GM19240 (cell line): ENCODE results near the gene APP.

Experiments used
- DNase-seq: peaks from one replicate; pipeline ENCODE4 v3.0.0; 2011; ENCODE audit warnings: low spot score; ENCODE audit not compliant: insufficient read length

The APP gene

GRCh38 chr21:25878344-25878743, 292.2 kb downstream of the APP start:
- no peak for DNase-seq

DNA sequence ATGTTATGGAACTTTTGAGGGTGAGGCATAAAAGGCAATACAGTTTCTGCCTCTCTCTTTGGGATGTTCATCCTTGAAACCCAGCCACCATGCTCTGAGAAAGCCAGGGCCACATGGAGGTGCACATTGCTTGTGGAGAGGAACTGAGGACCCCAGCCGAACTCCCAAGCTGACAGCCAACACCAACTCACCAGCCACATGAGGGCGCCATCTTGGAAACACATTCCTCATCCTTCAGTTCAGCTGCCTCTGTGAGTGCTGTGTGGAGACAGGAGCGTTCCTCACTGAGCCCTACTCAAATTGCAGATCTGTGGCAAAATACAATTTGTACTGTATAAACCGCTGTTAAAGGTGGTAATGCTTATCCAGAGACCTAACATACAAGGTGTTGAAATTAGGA, 298.3 kb downstream of the APP start:
- no peak for DNase-seq

GRCh38 chr21:25871566-25871965, 299.0 kb downstream of the APP start:
- no peak for DNase-seq

DNA sequence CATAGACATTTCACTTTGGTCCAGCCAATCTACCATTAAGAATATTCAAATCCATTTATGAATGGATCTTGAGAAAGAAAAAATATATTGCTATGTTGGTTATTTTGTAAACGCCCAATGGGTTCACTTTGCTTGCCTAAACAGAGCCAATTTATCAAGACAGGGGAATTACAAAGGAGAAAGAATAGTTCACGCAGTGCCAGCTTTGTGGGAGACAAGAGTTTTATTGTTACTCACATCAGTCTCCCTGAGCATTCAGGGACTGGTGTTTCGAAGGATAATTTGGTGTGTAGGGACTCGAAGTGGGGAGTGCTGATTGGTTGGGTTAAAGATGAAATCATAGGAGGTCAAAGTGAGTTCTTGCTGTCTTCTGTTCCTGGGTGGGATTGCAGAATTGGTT, 300.5 kb downstream of the APP start:
- no peak for DNase-seq

DNA sequence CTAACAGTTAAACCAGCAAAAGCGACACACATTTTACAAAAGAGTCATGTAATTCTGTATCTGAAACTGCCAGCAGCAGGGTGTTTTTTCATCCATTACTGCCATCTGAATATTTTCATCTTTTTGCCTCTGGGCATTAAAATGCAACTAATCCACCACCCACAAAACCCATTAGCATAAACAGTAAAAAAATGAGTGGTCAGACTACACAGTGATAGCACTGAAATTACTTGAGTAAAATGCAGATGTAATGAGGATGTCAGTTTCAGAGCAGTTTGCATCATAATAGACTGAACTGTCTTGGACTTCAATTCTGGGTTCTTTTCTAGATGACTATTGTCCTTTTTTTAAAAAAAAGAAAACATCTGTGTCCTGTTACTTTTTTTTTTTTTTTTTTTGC, 303.5 kb downstream of the APP start:
- no peak for DNase-seq

DNA sequence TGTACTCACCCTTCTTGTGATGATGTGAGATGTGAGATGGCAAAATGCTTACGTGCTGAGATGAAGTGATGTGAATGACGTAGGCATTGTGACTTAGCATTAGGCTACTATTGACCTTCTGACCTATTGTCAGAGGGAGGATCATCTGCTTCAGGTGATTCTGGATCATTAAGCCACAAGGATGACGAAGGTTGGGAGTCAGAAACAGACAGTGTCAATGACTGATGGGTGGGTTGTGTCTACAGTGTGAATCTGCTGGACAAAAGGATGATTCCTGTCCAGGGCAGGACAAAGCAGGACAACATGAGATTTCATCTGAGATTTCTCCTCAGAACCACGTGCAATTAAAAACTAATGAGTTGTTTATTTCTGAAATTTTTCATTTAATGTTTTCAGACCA, 306.8 kb downstream of the APP start:
- no peak for DNase-seq

DNA sequence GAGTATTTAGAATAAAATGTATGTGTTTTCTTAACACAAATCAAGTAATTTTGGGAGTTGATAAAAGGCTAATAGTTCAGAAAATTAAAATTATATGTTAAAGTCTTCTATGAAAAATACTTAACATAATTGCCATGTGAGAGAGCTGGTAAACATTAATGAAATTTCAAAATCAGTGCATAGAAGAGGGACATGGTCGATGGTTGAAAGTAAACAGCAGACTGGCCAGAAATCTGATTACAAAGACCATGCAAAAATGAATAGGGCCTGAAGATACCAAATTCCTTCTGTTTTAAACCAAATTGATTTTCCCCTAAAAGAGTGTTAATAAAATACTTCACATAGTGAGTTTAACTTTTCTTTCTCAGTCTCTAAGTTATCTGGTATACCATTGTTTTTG, 307.5 kb downstream of the APP start:
- no peak for DNase-seq

- DNase-seq = no peak
Measured at GRCh38 chr21:25862596-25862995, 308.0 kb downstream of the APP start.

- no peak for DNase-seq
Measured at GRCh38 chr21:25862112-25862511, 308.5 kb downstream of the APP start.

DNA sequence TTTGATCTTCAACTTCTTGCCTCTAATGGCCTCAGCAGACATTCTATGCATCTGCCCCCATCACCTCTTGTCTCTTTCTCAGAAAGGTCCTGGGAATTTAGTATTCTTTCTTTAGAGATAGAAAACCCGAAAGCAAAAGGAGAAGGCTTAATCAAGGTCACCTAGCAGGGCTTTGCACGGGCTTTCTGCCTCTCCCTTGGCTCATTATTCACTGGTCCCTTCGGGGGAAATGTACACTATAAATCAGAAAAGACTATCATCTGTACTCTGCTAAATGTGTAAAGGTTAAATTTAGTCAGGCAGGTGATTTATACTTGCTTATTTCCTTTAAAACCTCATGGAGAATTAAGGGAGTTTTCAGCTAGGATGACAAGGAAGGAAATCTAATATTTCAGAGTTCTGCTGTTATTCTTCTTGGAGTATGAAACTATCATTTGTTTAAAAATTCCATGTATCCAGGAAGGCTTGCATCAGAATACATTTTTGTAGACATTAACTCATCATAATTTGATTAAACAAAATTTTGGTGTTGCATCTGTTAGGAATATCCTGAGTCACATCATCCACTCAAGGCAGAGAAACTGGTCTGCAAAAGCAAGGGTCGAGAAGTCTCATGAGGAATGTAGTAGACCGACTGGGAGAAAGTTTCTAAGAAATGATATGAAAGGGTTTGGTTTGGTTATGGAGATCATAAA, 311.2 kb downstream of the APP start:
- no peak for DNase-seq

GRCh38 chr21:25858325-25858724, 312.2 kb downstream of the APP start:
- no peak for DNase-seq

DNA sequence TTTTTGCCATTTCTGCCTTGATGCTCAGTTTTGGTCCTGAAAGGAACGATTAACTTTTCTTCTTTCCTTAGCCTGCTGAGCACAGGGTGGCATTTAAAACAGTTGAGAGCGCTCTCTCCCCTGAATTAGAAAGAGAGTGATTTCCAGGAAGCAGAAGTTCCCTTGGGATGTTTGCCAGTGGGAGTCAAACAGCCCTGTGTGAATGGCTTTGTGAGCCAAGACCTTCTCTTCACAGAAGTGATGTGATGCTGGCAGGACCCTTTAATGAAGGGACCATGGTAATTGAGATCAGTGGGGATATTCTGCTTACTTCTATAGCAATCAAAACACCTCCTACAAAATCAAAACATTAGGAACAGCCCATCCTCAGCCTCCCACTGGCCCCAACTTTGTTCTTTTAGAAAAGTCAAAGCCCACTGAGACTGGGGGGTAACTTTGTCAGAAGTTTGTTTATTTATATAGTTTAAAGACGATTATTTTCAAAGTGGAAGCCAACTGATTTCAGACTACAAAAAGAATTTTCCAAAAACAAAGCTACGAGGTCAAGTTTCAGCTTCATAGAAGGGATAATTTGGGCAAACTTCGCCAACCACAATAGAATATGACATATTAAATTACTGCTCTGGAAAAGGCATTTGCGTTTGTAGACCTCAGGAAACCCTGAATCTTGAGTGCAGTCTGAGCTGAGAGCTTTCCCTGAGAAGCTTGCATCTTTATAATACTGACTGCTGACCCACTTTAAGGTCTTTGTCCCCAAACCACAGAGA, 313.1 kb downstream of the APP start:
- DNase-seq = no peak

GRCh38 chr21:25855576-25855975, 315.0 kb downstream of the APP start:
- no peak for DNase-seq

- no peak for DNase-seq
Measured at GRCh38 chr21:25850126-25850842, 320.3 kb downstream of the APP start.

DNA sequence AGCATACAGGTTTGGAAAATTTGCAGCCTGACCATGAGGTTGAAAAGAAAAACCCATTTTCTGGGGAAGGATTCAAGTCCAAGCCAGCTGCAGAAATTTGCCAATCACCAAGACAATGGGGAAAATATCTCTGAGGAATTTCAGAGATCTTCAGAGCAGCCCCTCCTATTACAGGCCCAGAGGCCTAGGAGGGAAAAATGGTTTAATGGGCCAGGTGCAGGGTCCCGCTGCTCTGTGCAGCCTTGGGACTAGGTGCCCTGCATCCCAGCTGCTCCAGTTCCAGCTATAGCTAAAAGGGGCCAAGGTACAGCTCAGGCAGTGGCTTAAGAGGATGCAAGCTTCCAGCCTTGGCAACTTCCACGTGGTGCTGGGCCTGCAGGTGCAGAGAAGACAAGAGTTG, 322.3 kb downstream of the APP start:
- DNase-seq = no peak

GRCh38 chr21:25845729-25846256, 324.8 kb downstream of the APP start:
- no peak for DNase-seq

DNA sequence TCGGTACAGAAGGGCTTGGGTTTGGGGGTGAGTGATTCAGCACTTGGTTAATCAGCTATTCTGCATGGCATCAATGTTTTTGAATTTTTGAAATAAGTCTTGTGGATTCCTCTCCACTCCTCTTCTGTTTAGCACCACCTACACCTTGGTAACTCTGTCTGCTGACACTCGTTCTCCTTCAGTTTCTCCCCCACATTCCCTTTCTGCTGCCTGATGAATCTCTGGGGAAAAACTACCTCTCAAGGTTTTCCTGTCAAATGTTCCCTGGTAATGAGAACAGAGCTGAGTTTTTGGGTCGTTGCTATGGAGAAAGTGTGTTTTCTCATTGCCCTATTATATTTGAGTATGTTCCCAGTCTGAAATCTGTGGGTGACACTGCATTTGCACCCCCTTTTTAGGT, 327.6 kb downstream of the APP start:
- DNase-seq = no peak

GRCh38 chr21:25838809-25839208, 331.8 kb downstream of the APP start:
- no peak for DNase-seq

DNA sequence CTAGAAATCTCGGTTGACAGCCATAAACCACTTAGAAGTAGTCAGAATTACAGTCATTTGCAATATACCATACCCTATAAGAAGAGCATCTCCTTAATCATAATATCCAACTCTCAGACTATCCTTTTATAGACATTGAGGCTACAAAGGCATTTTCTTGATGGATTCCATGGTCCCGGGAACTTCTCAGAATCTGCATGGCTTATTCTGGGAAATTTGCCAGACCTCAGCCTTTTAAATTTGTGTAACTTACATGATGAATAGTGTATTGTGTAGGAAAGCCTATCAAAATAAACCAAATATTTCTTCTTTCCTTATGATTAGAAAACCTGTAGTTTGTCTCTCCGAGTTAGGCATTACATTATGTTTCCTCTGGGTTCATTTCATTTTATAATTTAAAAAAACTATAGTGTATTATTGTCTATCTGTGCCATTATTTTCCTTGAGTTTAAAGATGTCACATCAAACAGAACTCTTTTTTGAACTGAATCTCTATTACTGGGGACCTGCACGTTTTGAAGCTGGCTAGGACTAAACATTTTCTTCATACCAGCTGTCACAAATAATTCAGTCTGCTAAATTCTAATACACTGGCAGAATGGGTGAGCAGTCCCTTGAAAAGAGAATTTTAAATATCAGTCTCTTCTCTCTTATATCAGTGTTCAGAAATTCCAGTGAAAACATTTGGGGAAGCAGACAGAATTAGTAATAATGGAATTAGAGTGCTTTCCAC, 332.9 kb downstream of the APP start:
- DNase-seq = no peak

- DNase-seq = no peak
Measured at GRCh38 chr21:25836396-25836795, 334.2 kb downstream of the APP start.

DNA sequence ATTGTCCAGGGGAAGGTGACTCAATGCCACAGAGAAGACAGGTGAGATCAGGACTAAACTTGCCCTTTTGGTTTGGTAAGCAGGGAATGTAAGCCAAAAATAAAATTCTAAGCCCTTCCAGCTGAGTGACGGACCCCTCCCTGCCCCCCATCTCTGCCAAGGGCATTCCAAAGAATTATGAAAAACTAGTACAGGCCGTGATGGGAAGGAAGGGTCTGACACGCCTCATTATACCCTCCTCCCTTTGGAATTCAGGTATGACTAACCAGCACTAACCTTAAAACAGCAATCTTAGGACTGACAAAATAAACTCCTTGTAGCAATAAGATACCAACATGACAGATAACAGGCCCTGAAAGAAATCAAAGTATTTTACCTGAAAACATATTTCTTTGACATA, 336.2 kb downstream of the APP start:
- no peak for DNase-seq
